Measurements from ENCODE around the gene PDE8B.
"Not testable (repeated sequence)": the region's sequence is repeated elsewhere in the genome, so short reads cannot be mapped to it uniquely, and the experiment has no call there.

PDE8B gene

GRCh38 chr5:77438071-77438470, 227.6 kb downstream of the PDE8B start:
- no peak for DNase-seq (ENCODE audit: low spot score)

GRCh38 chr5:77443670-77444069, 233.2 kb downstream of the PDE8B start:
- no peak for DNase-seq (ENCODE audit: low spot score)

GRCh38 chr5:77444356-77444755, 233.9 kb downstream of the PDE8B start:
- no peak for DNase-seq (ENCODE audit: low spot score)

- no peak for DNase-seq (ENCODE audit: low spot score)
Observed at GRCh38 chr5:77448831-77449230, 238.4 kb downstream of the PDE8B start.

- DNase-seq (ENCODE audit: low spot score), result no peak
Observed at GRCh38 chr5:77449277-77449676, 238.8 kb downstream of the PDE8B start.

- DNase-seq (ENCODE audit: low spot score), result no peak
Observed at GRCh38 chr5:77449981-77450380, 239.5 kb downstream of the PDE8B start.

GRCh38 chr5:77452351-77452750, 241.9 kb downstream of the PDE8B start:
- no peak for DNase-seq (ENCODE audit: low spot score)

- no peak for DNase-seq (ENCODE audit: low spot score)
Observed at GRCh38 chr5:77454123-77454522, 243.6 kb downstream of the PDE8B start.

GRCh38 chr5:77461287-77461686, 250.8 kb downstream of the PDE8B start:
- DNase-seq (ENCODE audit: low spot score), result no peak

- DNase-seq (ENCODE audit: low spot score), result no peak
Observed at GRCh38 chr5:77463905-77464304, 253.4 kb downstream of the PDE8B start.

GRCh38 chr5:77468875-77469274, 258.4 kb downstream of the PDE8B start:
- not testable (repeated sequence) for DNase-seq (ENCODE audit: low spot score)

GRCh38 chr5:77475041-77475440, 264.6 kb downstream of the PDE8B start:
- DNase-seq (ENCODE audit: low spot score), result not testable (repeated sequence)
